Mucosa of rectum (tissue), 2 donors: Measurements from ENCODE around the gene DEF6.

Experiments used
- H3K27ac ChIP-seq, 2 donors: one replicate each; pipeline ENCODE4 v1.7.0; 2013; ENCODE audit warnings: inconsistent platforms in 2 of 2, low read depth in 2 of 2, low read length in 2 of 2
- H3K27me3 ChIP-seq, 2 donors: one replicate each; pipeline ENCODE4 v1.7.0; 2013; ENCODE audit warnings: low read length in 2 of 2; ENCODE audit not compliant: control insufficient read depth in 2 of 2, insufficient read depth in 2 of 2
- H3K36me3 ChIP-seq, 2 donors: one replicate each; pipeline ENCODE4 v1.7.0; 2013; ENCODE audit warnings: low read length in 2 of 2; ENCODE audit not compliant: control insufficient read depth in 2 of 2, insufficient read depth in 2 of 2
- H3K4me1 ChIP-seq, 2 donors: one replicate each; pipeline ENCODE4 v1.7.0; 2013; ENCODE audit warnings: low read length in 2 of 2, mild to moderate bottlenecking in 1 of 2; ENCODE audit not compliant: control insufficient read depth in 2 of 2, insufficient read depth in 2 of 2
- H3K4me3 ChIP-seq, 2 donors: one replicate each; pipeline ENCODE4 v1.7.0; 2013; ENCODE audit warnings: low read length in 2 of 2
- H3K9ac ChIP-seq, 2 donors: one replicate each; pipeline ENCODE4 v1.7.0; 2013; ENCODE audit warnings: low read length in 2 of 2, low read depth in 1 of 2, mild to moderate bottlenecking in 1 of 2
- H3K9me3 ChIP-seq, 2 donors: one replicate each; pipeline ENCODE4 v1.7.0; 2013; ENCODE audit warnings: low read length in 2 of 2; ENCODE audit not compliant: control insufficient read depth in 2 of 2
- donor health status: healthy.
- donor health status: Normal muscosa, but diverticular disease.

DEF6 gene

DNA sequence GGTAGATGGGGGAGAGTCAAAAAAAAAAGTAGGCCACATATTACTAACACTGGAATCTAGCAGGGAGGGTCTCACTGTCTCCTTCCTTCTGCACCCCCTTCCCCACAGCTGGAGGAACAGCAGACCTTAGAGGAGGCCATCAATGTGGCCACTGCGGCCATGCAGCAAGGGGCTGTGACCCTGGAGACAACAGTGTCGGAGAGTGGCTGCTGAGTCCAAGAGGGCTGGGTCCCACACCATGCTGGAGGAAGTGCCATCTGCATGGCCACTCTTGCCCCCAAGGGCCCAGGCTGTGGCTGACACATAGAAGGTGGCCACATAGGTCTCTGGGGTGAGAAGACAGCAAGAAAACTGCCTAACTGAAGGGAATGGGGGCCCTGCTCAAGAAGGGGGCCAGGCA is 2.6 kb upstream of the DEF6 start:
- Histone ChIP-seq H3K9ac (no peak overlapping the region), H3K36me3 (peaks cover 43 to 48% of the 10 kb centered on the region in 2 donors), H3K27me3 (no peaks in the 10 kb centered on the region), H3K4me3 (no peak overlapping the region), H3K9me3 (no peaks in the 10 kb centered on the region), H3K27ac (no peak overlapping the region), H3K4me1 (peaks cover 12 to 17% of the 10 kb centered on the region in 2 donors)

GRCh38 chr6:35295521-35296315 is 1.9 kb upstream of the DEF6 start:
- peaks cover 36 to 42% of the 10 kb centered on the region in 2 donors for H3K36me3 ChIP-seq
- H3K9me3 ChIP-seq, result no peaks in the 10 kb centered on the region

DNA sequence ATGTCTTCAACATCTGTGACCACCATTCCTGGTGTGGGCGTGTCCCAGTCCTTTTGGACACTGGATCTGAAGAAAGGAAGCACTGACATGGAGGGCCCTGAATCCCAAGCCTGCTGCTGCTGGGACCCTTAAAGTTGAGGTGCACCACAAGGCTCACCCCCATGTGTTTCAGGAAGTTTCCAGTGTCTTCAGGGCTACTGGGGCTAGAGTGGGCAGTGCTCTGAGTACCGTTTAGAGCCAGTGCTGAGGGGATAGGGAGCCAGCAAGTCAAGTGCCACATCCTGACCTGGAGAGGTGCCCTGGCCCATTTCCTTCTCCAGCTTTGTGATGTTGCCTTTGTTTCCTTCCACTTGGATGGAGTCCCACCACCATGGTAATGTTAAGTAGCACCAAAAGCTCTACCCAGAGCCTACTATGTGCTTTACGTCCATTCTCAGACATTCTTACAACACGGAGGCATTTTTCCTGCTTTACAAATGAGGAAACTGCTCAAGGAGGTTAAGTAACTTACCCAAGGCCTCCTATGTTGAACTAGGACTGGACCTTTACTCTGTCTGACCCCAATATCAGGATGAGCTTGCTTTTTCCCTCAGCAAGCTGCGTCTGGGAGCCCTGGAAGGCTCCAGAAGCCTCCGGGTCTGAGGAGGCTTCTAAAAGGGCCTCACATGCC is 552 bp upstream of the DEF6 start:
- Histone ChIP-seq H3K4me3 (peak overlapping the region; percentile 84 to 85), H3K9ac (peak overlapping the region; percentile 87 to 88), H3K4me1 (peaks cover 18 to 21% of the 10 kb centered on the region in 2 donors), H3K27ac (peak overlapping the region in 1 of 2 donors; percentile 86), H3K9me3 (no peaks in the 10 kb centered on the region), H3K27me3 (no peaks in the 10 kb centered on the region), H3K36me3 (peaks cover 23 to 29% of the 10 kb centered on the region in 2 donors)

More at GRCh38 chr6:35295521-35296315, 1.9 kb upstream of the DEF6 start:
- no peak overlapping the region for H3K9ac ChIP-seq
- no peak overlapping the region for H3K4me3 ChIP-seq
- H3K27ac ChIP-seq, result no peak overlapping the region
- peaks cover 17% of the 10 kb centered on the region in 2 donors for H3K4me1 ChIP-seq
- H3K27me3 ChIP-seq, result no peaks in the 10 kb centered on the region

DNA sequence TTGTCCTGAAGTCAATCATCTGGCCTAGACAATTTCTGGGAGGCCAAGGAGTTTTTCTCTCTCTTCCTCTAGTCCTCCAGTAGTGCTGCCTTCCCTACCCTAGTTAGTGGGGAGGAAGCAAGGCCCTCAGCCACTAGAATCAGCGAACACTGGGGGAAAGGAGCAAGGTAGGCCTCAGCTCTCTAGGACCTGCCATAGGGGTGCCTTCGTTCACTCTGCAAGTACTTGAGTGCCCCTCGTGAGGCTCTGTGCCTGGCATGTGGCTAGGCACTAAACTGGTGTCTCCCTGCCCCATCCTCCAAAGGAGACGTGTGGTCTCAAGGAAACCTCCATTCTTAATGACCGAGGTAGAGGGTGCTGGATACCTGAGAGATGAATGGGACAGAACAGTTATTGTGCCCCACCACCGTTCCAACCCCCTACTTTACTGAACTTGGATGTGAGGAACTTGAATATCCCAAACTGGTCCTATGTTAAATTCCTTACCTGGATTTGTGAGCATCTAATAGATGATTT is 1.1 kb downstream of the DEF6 start:
- H3K9ac ChIP-seq, result peak overlapping the region; percentile 87 to 88
- H3K27me3 ChIP-seq, result no peaks in the 10 kb centered on the region
- H3K4me1 ChIP-seq, result peaks cover 29 to 32% of the 10 kb centered on the region in 2 donors
- H3K9me3 ChIP-seq, result no peaks in the 10 kb centered on the region
- H3K4me3 ChIP-seq, result peak overlapping the region; percentile 84 to 85
- peaks cover 15 to 19% of the 10 kb centered on the region in 2 donors for H3K36me3 ChIP-seq
- peak overlapping the region; percentile 79 to 86 for H3K27ac ChIP-seq

DNA sequence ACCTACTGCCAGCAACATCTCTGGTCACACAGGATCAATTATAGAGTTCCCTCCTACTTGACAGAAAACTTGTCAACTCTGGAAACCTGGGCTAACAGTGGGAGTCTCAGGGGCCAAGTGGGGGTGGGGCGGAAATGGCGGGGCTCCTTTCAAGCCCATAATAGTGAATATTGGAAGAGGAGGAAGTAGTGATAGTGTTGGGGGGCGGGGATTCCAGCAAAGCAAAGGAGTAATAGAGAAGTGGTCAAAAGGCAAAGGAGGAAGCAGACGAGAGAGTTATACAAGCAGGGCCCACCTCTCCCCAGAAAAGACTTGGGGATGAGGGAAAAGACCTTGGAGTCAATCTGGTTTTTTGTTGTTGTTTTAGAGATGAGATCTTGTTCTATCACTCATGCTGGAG is 2.1 kb downstream of the DEF6 start:
- peak overlapping the region; percentile 16 to 59 for H3K27ac ChIP-seq
- H3K4me1 ChIP-seq, result peaks cover 29 to 35% of the 10 kb centered on the region in 2 donors

DNA sequence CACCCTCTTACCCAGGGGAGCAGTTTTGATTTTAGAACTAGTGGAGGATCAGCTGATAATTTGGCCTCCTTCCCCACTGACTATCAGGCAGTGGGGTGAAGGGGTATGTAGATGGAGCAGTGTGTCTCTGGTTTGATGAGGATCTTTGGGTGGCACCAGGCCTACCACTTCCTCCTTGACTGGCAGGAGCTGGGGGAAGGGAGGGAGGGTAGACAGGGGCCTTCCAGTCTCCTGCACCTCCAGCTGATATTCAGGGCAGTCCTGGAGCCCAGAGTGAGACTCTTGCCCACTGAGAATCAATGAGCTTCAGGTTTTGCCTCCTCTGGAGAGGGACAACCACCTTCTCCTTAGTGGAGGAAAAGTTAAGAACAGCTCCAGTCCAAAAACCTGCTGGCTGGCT is 3.2 kb downstream of the DEF6 start:
- Histone ChIP-seq H3K4me3 (peak overlapping the region in 1 of 2 donors; percentile 26), H3K9me3 (no peaks in the 10 kb centered on the region), H3K36me3 (peaks cover 0 to 5% of the 10 kb centered on the region in 2 donors), H3K4me1 (peaks cover 29 to 35% of the 10 kb centered on the region in 2 donors), H3K27me3 (no peaks in the 10 kb centered on the region), H3K9ac (peak overlapping the region in 1 of 2 donors; percentile 24), H3K27ac (peak overlapping the region; percentile 6 to 59)

More for the DNA sequence above, 2.1 kb downstream of the DEF6 start:
- H3K9me3 ChIP-seq, result no peaks in the 10 kb centered on the region
- no peaks in the 10 kb centered on the region for H3K27me3 ChIP-seq
- peak overlapping the region in 1 of 2 donors; percentile 56 for H3K4me3 ChIP-seq
- H3K36me3 ChIP-seq, result peaks cover 9 to 15% of the 10 kb centered on the region in 2 donors
- no peak overlapping the region for H3K9ac ChIP-seq

DNA sequence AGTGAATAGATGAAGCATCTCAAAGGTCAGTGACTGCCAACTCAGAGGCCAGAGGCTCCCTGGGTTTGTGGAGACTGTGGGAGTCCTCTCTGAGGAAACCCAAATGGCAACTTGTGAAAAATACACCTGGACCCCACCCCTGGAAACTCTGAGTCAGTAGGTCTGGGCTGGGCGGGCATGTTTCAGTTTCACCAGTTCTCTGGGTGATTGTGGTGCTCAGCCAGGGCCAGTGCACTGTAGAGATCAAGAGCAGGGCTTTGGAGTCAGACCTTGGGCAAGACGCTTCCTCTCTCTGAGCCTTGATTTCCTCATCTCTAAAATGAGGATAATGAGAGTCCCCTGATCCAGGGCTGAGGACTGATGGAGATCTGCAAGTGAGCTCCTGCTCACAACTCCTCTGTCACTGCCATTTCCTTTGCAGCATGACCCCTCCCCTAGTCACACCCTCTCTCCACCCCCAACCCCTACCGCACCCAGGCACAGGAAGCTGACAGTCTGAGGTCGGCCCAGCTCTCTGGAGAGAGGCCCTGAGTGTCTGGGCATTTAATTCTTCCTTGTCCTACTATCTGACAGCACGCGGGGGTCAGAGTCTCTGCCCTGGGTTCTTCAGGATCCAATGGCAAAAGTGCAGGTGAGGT is 5.1 kb downstream of the DEF6 start:
- Histone ChIP-seq H3K9ac (peak overlapping the region; percentile 44 to 60), H3K4me1 (peaks cover 25% of the 10 kb centered on the region in 2 donors), H3K27ac (peak overlapping the region; percentile 55 to 83), H3K9me3 (no peaks in the 10 kb centered on the region), H3K36me3 (peaks cover 0 to 1% of the 10 kb centered on the region in 2 donors), H3K4me3 (peak overlapping the region in 1 of 2 donors; percentile 65), H3K27me3 (no peaks in the 10 kb centered on the region)

GRCh38 chr6:35304299-35304698 is 6.7 kb downstream of the DEF6 start:
- Histone ChIP-seq H3K9ac (no peak overlapping the region), H3K27ac (no peak overlapping the region), H3K4me3 (no peak overlapping the region), H3K9me3 (no peaks in the 10 kb centered on the region), H3K27me3 (no peaks in the 10 kb centered on the region), H3K4me1 (peaks cover 17 to 18% of the 10 kb centered on the region in 2 donors), H3K36me3 (peaks cover 3 to 4% of the 10 kb centered on the region in 2 donors)

GRCh38 chr6:35305117-35305516 is 7.5 kb downstream of the DEF6 start:
- Histone ChIP-seq H3K9ac (no peak overlapping the region), H3K4me3 (no peak overlapping the region), H3K27ac (no peak overlapping the region), H3K27me3 (no peaks in the 10 kb centered on the region), H3K36me3 (peaks cover 3 to 4% of the 10 kb centered on the region in 2 donors), H3K4me1 (peaks cover 17 to 18% of the 10 kb centered on the region in 2 donors), H3K9me3 (no peaks in the 10 kb centered on the region)
